ENCODE data around the gene DENND1A.

Gene DENND1A

DNA sequence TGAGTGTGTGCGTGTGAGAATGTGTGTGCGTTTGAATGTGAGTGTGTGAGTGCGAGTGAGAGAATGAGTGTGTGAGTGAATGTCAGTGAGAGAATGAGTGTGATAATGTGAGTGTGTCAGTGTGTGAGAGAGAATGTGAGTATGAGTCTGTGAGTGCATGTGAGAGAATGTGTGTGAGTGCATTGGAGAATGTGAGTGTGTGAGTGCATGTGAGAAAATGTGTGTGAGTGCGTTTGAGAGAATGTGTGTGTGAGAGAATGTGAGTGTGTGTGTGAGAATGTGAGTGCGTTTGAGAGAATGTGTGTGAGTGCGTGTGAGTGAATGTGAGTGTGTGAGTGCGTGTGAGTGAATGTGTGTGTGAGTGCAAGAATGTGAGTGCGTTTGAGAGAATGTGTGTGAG lies 42.7 kb upstream of the DENND1A start:
- TF ChIP-seq, protein P1, sequence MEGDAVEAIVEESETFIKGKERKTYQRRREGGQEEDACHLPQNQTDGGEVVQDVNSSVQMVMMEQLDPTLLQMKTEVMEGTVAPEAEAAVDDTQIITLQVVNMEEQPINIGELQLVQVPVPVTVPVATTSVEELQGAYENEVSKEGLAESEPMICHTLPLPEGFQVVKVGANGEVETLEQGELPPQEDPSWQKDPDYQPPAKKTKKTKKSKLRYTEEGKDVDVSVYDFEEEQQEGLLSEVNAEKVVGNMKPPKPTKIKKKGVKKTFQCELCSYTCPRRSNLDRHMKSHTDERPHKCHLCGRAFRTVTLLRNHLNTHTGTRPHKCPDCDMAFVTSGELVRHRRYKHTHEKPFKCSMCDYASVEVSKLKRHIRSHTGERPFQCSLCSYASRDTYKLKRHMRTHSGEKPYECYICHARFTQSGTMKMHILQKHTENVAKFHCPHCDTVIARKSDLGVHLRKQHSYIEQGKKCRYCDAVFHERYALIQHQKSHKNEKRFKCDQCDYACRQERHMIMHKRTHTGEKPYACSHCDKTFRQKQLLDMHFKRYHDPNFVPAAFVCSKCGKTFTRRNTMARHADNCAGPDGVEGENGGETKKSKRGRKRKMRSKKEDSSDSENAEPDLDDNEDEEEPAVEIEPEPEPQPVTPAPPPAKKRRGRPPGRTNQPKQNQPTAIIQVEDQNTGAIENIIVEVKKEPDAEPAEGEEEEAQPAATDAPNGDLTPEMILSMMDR (conservative IDR thresholded peaks at IDR 0.05; ENCODE audit: low read depth, low read length), result no peak
- DNase-seq (ENCODE audit: low read depth), result no peak
- H3K4me3 ChIP-seq (ENCODE audit: low read depth, low read length), result no peak overlapping the region

DNA sequence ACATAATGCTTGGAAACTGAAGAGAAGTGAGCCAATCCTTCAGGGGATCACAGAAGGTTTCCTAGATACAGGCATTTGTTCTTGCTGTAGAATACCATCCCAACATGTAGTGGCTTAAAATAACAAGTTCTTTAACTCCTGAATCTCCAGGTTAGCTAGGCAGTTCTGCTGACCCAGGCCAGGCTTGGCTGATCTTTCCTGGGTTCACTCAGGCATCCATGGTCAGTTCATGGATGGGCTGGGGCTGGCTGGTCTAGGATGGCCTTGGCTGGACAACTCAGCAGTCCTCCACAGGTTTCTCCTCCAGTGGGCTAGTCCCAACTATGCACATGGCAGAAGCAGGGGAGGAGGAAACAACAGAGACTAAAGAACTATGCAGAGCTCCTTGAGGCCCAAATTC lies 37.4 kb upstream of the DENND1A start:
- DNase-seq (ENCODE audit: low read depth), result no peak
- TF ChIP-seq, protein P1 (conservative IDR thresholded peaks at IDR 0.05; ENCODE audit: low read depth, low read length), result no peak
- H3K4me3 ChIP-seq (ENCODE audit: low read depth, low read length), result no peak overlapping the region

DNA sequence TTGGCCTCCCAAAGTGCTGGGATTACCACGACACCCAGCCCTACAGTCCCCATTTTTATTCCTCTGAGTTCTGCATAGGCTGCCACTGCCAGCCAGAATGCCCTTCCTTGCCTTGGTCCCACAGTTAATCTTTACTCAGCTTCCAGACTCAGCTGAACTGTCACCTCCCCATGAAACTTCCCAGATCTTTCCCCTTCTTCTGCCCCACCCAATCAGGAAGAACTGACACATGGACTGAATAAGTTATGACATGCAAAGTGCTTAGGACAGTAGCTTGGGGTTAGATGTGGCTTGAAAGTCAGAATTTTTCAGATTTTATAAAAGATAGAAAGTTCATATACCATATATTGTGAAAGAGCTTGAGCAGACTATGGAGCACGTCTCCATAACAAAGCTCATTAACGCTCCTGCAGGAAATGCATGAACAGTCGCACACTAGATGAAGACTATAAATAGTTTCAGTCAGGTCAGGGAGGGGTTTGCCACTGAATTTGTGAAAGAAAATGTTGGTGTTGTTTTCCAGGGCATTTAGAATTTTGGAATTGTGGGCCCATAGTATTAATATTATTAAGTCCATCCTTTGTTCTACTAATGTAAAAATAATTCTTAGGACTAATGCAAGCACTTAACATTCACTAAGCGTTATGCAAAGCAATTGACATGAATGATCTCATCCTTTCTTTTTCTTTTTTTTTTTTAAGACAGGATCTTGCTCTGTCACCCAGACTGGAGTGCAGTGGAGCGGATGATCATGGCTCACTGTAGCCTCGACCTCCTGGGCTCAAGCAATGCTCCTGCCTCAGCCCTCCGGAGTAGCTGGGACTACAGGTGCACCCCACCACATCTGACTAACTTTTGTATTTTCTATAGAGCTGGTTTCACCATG lies 36.1 kb upstream of the DENND1A start:
- TF ChIP-seq, protein P1 (conservative IDR thresholded peaks at IDR 0.05; ENCODE audit: low read depth, low read length), result no peak
- no peak for DNase-seq (ENCODE audit: low read depth)

DNA sequence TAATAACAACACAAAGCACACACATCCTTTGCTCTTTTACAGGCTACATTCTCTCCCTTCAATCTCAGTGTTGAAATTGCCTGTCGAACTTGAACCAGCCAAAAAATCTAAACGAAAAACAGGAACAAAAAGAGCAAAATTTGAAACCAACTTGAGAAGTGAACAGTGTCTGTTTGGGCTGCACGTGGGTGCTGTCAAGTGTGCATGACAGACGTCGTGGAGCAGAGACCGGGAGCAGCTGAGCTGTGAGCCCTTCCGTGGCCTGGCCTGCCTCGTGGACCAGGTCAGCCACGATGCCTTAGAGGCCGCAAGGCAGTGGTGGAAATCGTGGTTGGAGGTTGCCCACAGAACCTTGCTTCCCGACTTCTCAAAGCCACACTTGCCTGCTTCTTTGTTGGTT lies 34.8 kb upstream of the DENND1A start:
- no peak for DNase-seq (ENCODE audit: low read depth)
- TF ChIP-seq, protein P1 (conservative IDR thresholded peaks at IDR 0.05; ENCODE audit: low read depth, low read length), result no peak

More for the DNA sequence above, 36.1 kb upstream of the DENND1A start:
- H3K4me3 ChIP-seq (ENCODE audit: low read depth, low read length), result no peak overlapping the region

DNA sequence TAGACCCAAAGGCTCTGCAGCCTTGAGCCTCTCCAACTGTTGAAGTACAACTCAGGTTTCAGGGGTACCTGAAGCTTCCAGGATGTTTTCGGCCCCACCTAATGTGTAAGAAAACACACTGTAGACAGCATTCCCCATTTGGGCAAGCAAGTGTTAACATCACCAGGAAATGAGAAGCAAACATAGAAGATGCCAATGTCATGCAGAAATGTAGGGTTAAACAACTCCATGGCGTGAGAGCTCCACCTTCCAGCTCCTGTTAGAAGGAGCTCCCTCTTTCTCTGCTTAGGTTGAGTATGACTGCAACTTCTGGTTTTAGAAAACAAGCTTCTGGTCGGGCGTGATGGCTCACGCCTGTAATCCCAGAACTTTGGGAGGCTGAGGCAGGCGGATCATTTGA lies 31.0 kb upstream of the DENND1A start:
- no peak for DNase-seq (ENCODE audit: low read depth)
- no peak overlapping the region for H3K4me3 ChIP-seq (ENCODE audit: low read depth, low read length)
- TF ChIP-seq, protein P1 (conservative IDR thresholded peaks at IDR 0.05; ENCODE audit: low read depth, low read length), result no peak

More for the DNA sequence above, 34.8 kb upstream of the DENND1A start:
- H3K4me3 ChIP-seq (ENCODE audit: low read depth, low read length), result no peak overlapping the region

DNA sequence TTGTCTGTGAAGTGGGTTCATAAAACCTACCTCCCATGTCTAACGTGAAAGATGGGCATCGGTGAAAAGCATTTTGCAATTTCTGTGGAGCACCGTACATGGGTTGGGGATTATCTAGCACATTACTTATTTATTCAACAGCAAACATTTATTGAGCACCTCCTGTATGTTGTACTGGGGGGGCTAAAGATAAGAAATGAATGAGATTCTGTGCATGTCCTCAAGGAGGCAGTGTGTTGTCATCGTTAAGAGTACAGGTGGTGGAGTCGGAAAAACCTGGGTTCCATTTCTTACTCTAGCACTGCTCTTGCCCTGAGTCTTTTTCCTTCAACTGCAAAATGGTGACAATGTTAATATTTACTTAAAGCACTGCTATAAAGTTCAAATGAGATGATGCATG lies 30.4 kb upstream of the DENND1A start:
- DNase-seq (ENCODE audit: low read depth), result no peak
- TF ChIP-seq, protein P1 (conservative IDR thresholded peaks at IDR 0.05; ENCODE audit: low read depth, low read length), result peak; percentile 12
- no peak overlapping the region for H3K4me3 ChIP-seq (ENCODE audit: low read depth, low read length)

DNA sequence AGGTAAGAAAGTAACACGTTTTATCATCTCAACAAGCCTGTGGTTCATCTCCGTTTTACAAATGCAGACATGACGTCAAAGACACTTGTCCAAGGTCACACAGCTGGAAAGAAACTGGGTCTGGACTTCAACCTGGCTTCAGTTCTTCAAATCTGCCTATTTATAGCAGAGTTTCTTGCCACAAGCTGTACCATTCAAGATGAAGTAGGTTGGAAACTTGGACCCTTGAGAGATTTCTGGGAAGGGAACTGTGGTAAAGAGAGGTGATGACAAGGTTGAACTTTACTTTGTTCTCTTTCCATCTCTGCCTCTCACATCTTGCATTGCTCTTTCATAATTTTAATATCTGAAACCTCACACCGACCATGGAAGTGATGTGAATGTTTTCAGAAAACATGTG lies 29.9 kb upstream of the DENND1A start:
- no peak overlapping the region for H3K4me3 ChIP-seq (ENCODE audit: low read depth, low read length)
- TF ChIP-seq, protein P1 (conservative IDR thresholded peaks at IDR 0.05; ENCODE audit: low read depth, low read length), result no peak
- peak; percentile 4 for DNase-seq (ENCODE audit: low read depth)
